CD4-positive, alpha-beta T cell (primary cell): Measurements from ENCODE around the gene MUC6. TPM values are rescaled to one million over a fixed set of nuclear protein-coding genes. Genes with fewer than 3 reads are reported as not detected.

Experiments
- ATAC-seq: fragments of 200-7000 bp; cut with Tn5 transposase; one replicate; pipeline ENCODE4 v1.10.0; 2022; ENCODE audit warnings: mild to moderate bottlenecking; ENCODE audit not compliant: poor library complexity
- CTCF ChIA-PET: fragments of 350-600 bp; sonication (Branson Sonifier 250); formaldehyde crosslinking; loops from one replicate; lab custom pipeline; 2021; ENCODE audit warnings: antibody characterized with exemption, inconsistent platforms; lab: Charles Lee
- POLR2A ChIA-PET: fragments of 350-600 bp; sonication (Branson Sonifier 250); formaldehyde crosslinking; loops from one replicate; lab custom pipeline; 2021; ENCODE audit warnings: antibody characterized with exemption, inconsistent platforms; lab: Charles Lee
- DNase-seq, 14 experiments: peaks; one replicate each; pipeline ENCODE4 v3.0.0-alpha.2; 2013 to 2020; ENCODE audit warnings: mixed read lengths in 2 of 14
- H3K27ac ChIP-seq, 2 donors: one replicate each; pipeline versions ENCODE4 v1.5.1 to v1.7.0; 2013; ENCODE audit warnings: low read length in 2 of 2, low read depth in 1 of 2, mild to moderate bottlenecking in 1 of 2
- H3K27me3 ChIP-seq, 2 experiments: 1 replicate in 1 of 2; 2 replicates in 1 of 2; pipeline versions ENCODE4 v1.6.1 to v1.7.0; 2013; ENCODE audit warnings: low read length in 2 of 2, control low read depth in 1 of 2, mild to moderate bottlenecking in 1 of 2, moderate library complexity in 1 of 2; ENCODE audit not compliant: insufficient read depth in 2 of 2, control insufficient read depth in 1 of 2
- H3K36me3 ChIP-seq: one replicate; pipeline ENCODE4 v1.6.1; 2013; ENCODE audit warnings: low read length, control low read depth; ENCODE audit not compliant: insufficient read depth
- H3K4me1 ChIP-seq: one replicate; pipeline ENCODE4 v1.6.1; 2013; ENCODE audit warnings: low read length, control low read depth; ENCODE audit not compliant: insufficient read depth
- H3K4me3 ChIP-seq: one replicate; pipeline ENCODE4 v1.5.1; 2013; ENCODE audit warnings: mild to moderate bottlenecking, low read length, moderate library complexity
- H3K9me3 ChIP-seq, 2 experiments: 1 replicate in 1 of 2; 2 replicates in 1 of 2; pipeline versions ENCODE4 v1.6.1 to v1.7.0; 2013; ENCODE audit warnings: low read length in 2 of 2, mild to moderate bottlenecking in 2 of 2, control low read depth in 1 of 2, moderate library complexity in 1 of 2; ENCODE audit not compliant: control insufficient read depth in 1 of 2, insufficient read depth in 1 of 2
- H3K27ac Mint-ChIP-seq: one replicate; pipeline ENCODE4 v1.8.0; 2020; ENCODE audit warnings: mixed read lengths
- H3K27me3 Mint-ChIP-seq: one replicate; pipeline ENCODE4 v1.8.0; 2021; ENCODE audit warnings: mixed read lengths
- H3K36me3 Mint-ChIP-seq: one replicate; pipeline ENCODE4 v1.8.0; 2021; ENCODE audit warnings: low read depth, mixed read lengths
- H3K4me1 Mint-ChIP-seq: one replicate; pipeline ENCODE4 v1.8.0; 2021; ENCODE audit warnings: low read depth, mixed read lengths
- H3K4me3 Mint-ChIP-seq: one replicate; pipeline ENCODE4 v1.8.0; 2020; ENCODE audit warnings: mild to moderate bottlenecking, mixed read lengths
- H3K9me3 Mint-ChIP-seq: one replicate; pipeline ENCODE4 v1.8.0; 2020; ENCODE audit warnings: mixed read lengths
- CTCF ChIP-seq: fragments of 200-600 bp; IDR thresholded peaks from one replicate; pipeline ENCODE4 v1.8.0; 2022; ENCODE audit warnings: antibody characterized with exemption, mild to moderate bottlenecking
- intact Hi-C, 2 experiments: fragments of 100-400 bp; cut with DNase I in 1 of 2; cut with micrococcal nuclease in 1 of 2; formaldehyde crosslinking; loops; one replicate each; pipeline versions ENCODE4 v1.15.1 to v1.9.0; 2023 to 2025; cut with DNase I, micrococcal nuclease
- total RNA-seq, 174 experiments: library from RNA in 2 of 174; stranded (reverse) in 2 of 174; gene quantifications; one replicate each; pipeline ENCODE4 v1.2.3 and lab custom pipeline; 2021 to 2026

Gene MUC6
- total RNA-seq, 2 experiments from 2014 or later, result not detected

DNA sequence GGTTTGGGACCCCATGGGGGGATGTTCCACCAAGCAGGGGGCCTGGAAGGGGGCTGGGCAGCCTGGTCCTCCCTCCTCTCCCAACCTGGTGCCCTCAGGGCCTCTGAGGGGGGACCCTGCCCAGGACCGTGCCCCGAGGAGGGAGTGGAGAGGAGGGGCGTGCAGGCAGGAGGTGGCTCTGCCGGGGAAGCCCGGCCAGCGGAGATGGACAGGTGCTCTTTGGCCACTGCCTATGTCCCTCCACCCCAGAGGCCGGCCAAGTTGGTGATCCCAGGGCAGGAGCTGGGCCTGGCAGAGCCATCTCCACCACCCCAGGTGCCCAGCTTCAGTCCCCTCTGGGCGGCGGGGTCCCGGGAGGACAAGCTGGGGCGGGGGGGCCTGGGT is 40.5 kb upstream of the MUC6 start:
- no peak for DNase-seq

DNA sequence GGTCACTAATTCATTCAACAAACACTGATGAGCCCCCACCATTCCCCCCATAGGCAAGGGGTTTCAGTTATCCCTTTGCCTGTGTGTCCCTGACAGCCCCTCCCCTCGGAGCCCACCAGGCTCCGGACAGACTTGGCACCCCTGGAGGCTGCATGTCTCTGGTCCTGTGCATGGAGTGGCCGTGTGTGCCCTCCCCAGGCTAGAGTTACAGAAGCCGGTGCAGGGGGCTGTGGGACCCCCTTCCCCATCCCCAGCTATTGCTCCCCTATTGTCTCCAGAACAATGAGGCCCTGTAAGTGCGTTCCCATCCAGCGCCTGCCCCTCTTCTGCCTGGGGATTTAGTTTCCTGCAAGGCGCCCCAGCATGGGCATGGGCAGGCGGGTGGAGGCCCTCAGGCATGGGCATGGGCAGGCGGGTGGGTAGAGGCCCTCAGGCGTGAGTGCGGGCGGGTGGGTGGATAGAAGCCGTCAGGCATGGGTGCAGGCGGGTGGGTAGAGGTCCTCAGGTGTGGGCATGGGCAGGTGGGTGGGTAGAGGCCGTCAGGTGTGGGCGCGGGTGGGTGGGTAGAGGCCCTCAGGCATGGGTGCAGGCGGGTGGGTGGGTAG is 39.6 kb upstream of the MUC6 start:
- H3K9me3 ChIP-seq, result no peaks in the 10 kb centered on the region
- intact Hi-C loops, result no loop called here
- no peak overlapping the region for H3K4me3 ChIP-seq
- Mint-ChIP-seq H3K27ac (no peak overlapping the region), H3K36me3 (no peaks in the 10 kb centered on the region), H3K4me3 (no peak overlapping the region), H3K9me3 (no peaks in the 10 kb centered on the region), H3K4me1 (no peaks in the 10 kb centered on the region), H3K27me3 (peaks cover 3% of the 10 kb centered on the region)
- H3K36me3 ChIP-seq, result no peaks in the 10 kb centered on the region
- no peak for TF ChIP-seq CTCF
- POLR2A ChIA-PET, result no interaction called here
- no peak overlapping the region for H3K27ac ChIP-seq
- no peaks in the 10 kb centered on the region for H3K4me1 ChIP-seq
- CTCF ChIA-PET, result no interaction called here
- peaks cover 0 to 4% of the 10 kb centered on the region in 2 experiments for H3K27me3 ChIP-seq
- no peak for ATAC-seq
- DNase-seq, result no peak

More for the DNA sequence above, 40.5 kb upstream of the MUC6 start:
- intact Hi-C loops, result no loop called here
- Mint-ChIP-seq H3K27me3 (no peaks in the 10 kb centered on the region), H3K4me1 (no peaks in the 10 kb centered on the region), H3K36me3 (no peaks in the 10 kb centered on the region), H3K4me3 (no peak overlapping the region), H3K27ac (no peak overlapping the region), H3K9me3 (no peaks in the 10 kb centered on the region)
- H3K4me3 ChIP-seq, result no peak overlapping the region
- H3K4me1 ChIP-seq, result no peaks in the 10 kb centered on the region
- ChIA-PET POLR2A (no interaction called here), CTCF (no interaction called here)
- H3K27me3 ChIP-seq, result peaks cover 0 to 3% of the 10 kb centered on the region in 2 experiments
- H3K27ac ChIP-seq, result no peak overlapping the region
- no peak for ATAC-seq
- TF ChIP-seq CTCF, result no peak
- no peaks in the 10 kb centered on the region for H3K36me3 ChIP-seq
- H3K9me3 ChIP-seq, result no peaks in the 10 kb centered on the region

GRCh38 chr11:1075341-1075911 is 38.9 kb upstream of the MUC6 start:
- Histone ChIP-seq H3K4me3 (no peak overlapping the region), H3K27ac (no peak overlapping the region), H3K27me3 (peaks cover 0 to 8% of the 10 kb centered on the region in 2 experiments), H3K9me3 (no peaks in the 10 kb centered on the region), H3K4me1 (no peaks in the 10 kb centered on the region), H3K36me3 (no peaks in the 10 kb centered on the region)
- H3K4me1 Mint-ChIP-seq, result no peaks in the 10 kb centered on the region
- TF ChIP-seq CTCF, result no peak
- CTCF ChIA-PET, result no interaction called here
- no peak overlapping the region for H3K4me3 Mint-ChIP-seq
- ATAC-seq (no peak), DNase-seq (peak in 1 of 14 experiments; percentile 29)
- peaks cover 3% of the 10 kb centered on the region for H3K27me3 Mint-ChIP-seq
- H3K27ac Mint-ChIP-seq, result no peak overlapping the region
- no peaks in the 10 kb centered on the region for H3K36me3 Mint-ChIP-seq
- POLR2A ChIA-PET, result no interaction called here
- intact Hi-C loops, result no loop called here
- H3K9me3 Mint-ChIP-seq, result no peaks in the 10 kb centered on the region
